ENCODE data around the gene ARFRP1. TPM values are rescaled to one million over a fixed set of nuclear protein-coding genes. Genes with fewer than 3 reads are reported as not detected.

Gene ARFRP1
- total RNA-seq, 2 experiments from 2014 or later, result 62.6 to 62.7 TPM

Other genes starting within 250 kb of the ARFRP1 start
- gene KCNQ2, start 235.3 kb downstream of the ARFRP1 start, total RNA-seq, result under 1 TPM in 1 of 2 experiments, not detected in 1; 0.05 TPM
- under 1 TPM in 1 of 2 experiments, not detected in 1; 0.84 TPM for gene EEF1A2, start 208.9 kb downstream of the ARFRP1 start, total RNA-seq
- gene PPDPF, start 187.2 kb downstream of the ARFRP1 start, total RNA-seq, result 100 to 1,000 TPM; 138 to 237 TPM
- gene PTK6, start 170.6 kb downstream of the ARFRP1 start, total RNA-seq, result under 1 TPM; 0.21 to 0.53 TPM
- gene SRMS, start 160.2 kb downstream of the ARFRP1 start, total RNA-seq, result not detected
- under 1 TPM; 0.14 to 0.35 TPM for gene FNDC11, start 153.8 kb downstream of the ARFRP1 start, total RNA-seq
- gene HELZ2, start 133.7 kb downstream of the ARFRP1 start, total RNA-seq, result 100 to 1,000 TPM; 139 to 285 TPM
- 10 to 100 TPM; 16.3 to 19.3 TPM for gene GMEB2, start 80.9 kb downstream of the ARFRP1 start, total RNA-seq
- 10 to 100 TPM in 1 of 2 experiments, 1 to 10 TPM in 1; 8.0 to 15.9 TPM for gene STMN3, start 54.6 kb downstream of the ARFRP1 start, total RNA-seq
- gene RTEL1, start 49.7 kb downstream of the ARFRP1 start, total RNA-seq, result 10 to 100 TPM; 50.0 to 53.6 TPM
- gene TNFRSF6B, start 11.3 kb downstream of the ARFRP1 start, total RNA-seq, result not detected
- gene ZGPAT, start 63 bp upstream of the ARFRP1 start, total RNA-seq, result 10 to 100 TPM; 38.8 to 54.6 TPM
- 100 to 1,000 TPM in 1 of 2 experiments, 10 to 100 TPM in 1; 49.2 to 138 TPM for gene LIME1, start 28.7 kb upstream of the ARFRP1 start, total RNA-seq
- gene SLC2A4RG, start 31.8 kb upstream of the ARFRP1 start, total RNA-seq, result 100 to 1,000 TPM in 1 of 2 experiments, 10 to 100 TPM in 1; 69.9 to 111 TPM
- gene ZBTB46, start 123.3 kb upstream of the ARFRP1 start, total RNA-seq, result under 1 TPM; 0.15 to 0.84 TPM
- gene ABHD16B, start 153.5 kb upstream of the ARFRP1 start, total RNA-seq, result not detected
- 10 to 100 TPM; 33.5 to 46.2 TPM for gene TPD52L2, start 157.3 kb upstream of the ARFRP1 start, total RNA-seq
- gene DNAJC5, start 187.2 kb upstream of the ARFRP1 start, total RNA-seq, result 10 to 100 TPM; 44.4 to 51.9 TPM
- 10 to 100 TPM; 41.1 to 41.9 TPM for gene UCKL1, start 248.4 kb upstream of the ARFRP1 start, total RNA-seq